GM12873 (cell line): ENCODE measurements around the gene GRM7.

Experiments
- CTCF ChIP-seq: IDR thresholded peaks from 2 replicates; pipeline ENCODE4 v1.5.1; 2012; ENCODE audit warnings: low read depth, mild to moderate bottlenecking, moderate library complexity, low read length, control low read depth; ENCODE audit not compliant: insufficient read depth; ENCODE audit errors: missing control alignments

The GRM7 gene

GRCh38 chr3:7574435-7574834 is 713.5 kb downstream of the GRM7 start:
- no peak for TF ChIP-seq CTCF

GRCh38 chr3:7576071-7576470 is 715.2 kb downstream of the GRM7 start:
- TF ChIP-seq CTCF = no peak

- no peak for TF ChIP-seq CTCF
These were observed 715.6 kb downstream of the GRM7 start for GRCh38 chr3:7576506-7576905.

GRCh38 chr3:7577513-7577912 is 716.6 kb downstream of the GRM7 start:
- no peak for TF ChIP-seq CTCF

GRCh38 chr3:7581831-7582230 is 720.9 kb downstream of the GRM7 start:
- no peak for TF ChIP-seq CTCF

- no peak for TF ChIP-seq CTCF
These were observed 724.1 kb downstream of the GRM7 start for GRCh38 chr3:7585052-7585451.

- no peak for TF ChIP-seq CTCF
These were observed 727.3 kb downstream of the GRM7 start for GRCh38 chr3:7588236-7588635.
